ENCODE data around the gene CAPZA1.
"Not testable (repeated sequence)": the region's sequence is repeated elsewhere in the genome, so short reads cannot be mapped to it uniquely, and the experiment has no call there.

CAPZA1 gene

GRCh38 chr1:112626887-112627286, 7.3 kb downstream of the CAPZA1 start:
- no peak for DNase-seq (ENCODE audit: low read depth in 2 of 3, low spot score in 1 of 3)

DNA sequence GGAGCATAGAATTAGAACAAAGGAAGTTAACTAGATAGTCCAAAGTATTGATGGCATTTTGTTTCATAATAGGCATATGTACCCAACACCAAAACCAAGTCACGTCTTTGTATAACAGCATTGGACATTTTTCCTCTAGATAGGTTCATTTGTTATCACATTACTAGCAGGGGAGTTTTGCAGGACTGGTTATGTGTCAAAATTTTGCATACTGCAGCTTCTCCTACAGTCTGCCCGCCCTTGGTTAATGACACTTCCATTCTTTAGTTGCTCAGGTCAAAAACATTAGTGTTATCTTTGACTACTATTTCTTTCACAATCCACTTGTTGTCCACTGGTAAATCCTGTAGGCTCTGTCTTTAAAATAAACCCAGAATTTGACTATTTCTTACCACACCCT, 8.9 kb downstream of the CAPZA1 start:
- no peak for DNase-seq (ENCODE audit: low read depth in 2 of 3, low spot score in 1 of 3)

DNA sequence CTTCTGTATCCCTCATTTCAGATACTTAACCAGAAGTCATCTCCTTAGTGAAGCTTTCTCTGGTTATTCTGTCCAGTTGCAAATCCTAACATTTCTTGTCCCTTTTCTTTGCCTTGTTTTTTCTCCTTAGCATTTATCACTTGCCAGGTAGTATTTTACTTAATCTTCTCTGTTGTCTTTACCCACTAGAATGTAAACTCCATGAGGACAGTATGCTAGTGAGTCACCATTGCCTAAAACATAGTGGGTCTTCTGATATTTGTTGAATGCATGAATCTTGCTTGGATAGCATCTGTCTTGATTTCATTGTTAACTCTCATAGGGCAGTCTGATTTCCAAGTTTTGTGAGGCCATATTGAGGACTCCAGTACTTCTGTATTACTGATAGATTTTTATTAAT, 9.6 kb downstream of the CAPZA1 start:
- DNase-seq (ENCODE audit: low read depth in 2 of 3, low spot score in 1 of 3): no peak

GRCh38 chr1:112633628-112634027, 14.0 kb downstream of the CAPZA1 start:
- DNase-seq (ENCODE audit: low read depth in 2 of 3, low spot score in 1 of 3): no peak

GRCh38 chr1:112634367-112634766, 14.7 kb downstream of the CAPZA1 start:
- no peak for DNase-seq (ENCODE audit: low read depth in 2 of 3, low spot score in 1 of 3)

DNA sequence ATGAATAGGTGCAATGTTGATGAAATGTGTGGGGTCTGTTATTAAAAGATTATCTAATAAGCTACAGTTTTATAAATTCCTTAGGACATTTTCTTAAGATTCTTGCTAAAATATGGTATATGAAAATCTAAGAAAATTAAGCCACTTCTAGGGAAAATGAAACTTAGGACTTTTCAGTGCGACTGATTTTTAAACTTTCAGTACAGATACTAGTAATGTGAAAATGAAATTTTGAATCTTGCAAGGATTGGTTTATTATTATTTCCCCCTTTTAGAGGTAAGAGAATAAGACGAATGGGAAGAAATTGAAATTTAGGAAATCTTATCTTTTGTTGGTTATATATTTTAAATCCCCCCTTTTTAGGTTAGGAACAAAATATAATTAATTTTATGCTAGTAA, 16.4 kb downstream of the CAPZA1 start:
- DNase-seq (ENCODE audit: low read depth in 2 of 3, low spot score in 1 of 3): no peak

DNA sequence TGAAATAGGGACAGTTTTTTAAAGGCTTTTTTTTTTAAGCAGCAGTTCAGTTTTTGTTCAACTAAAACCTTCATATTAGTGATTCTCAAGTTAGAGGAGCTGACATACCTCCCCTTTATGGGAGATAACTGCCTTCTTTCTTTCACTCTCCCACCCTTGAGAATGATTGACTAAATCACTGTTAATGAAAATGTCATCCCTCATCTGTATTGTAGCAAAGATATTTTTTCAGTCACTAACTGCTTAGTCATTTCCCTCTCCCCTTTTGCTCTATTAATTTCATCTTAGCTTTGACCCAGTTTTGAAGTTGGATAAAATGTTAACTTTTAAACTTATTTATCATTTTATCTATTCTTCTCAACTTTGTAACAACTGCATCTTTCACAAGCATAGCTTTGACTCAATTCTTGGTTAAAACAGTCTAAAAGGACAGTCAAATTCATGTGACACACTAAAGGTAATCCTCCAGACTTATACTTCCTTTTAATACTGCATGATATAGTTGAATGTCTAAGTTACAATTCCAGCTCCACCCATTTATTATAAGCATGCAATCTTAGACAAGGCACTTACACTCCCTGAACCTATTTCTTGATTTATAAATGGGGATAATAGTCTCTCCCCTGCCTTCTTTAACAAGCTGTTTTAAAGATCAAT, 17.1 kb downstream of the CAPZA1 start:
- no peak for DNase-seq (ENCODE audit: low read depth in 2 of 3, low spot score in 1 of 3)

DNA sequence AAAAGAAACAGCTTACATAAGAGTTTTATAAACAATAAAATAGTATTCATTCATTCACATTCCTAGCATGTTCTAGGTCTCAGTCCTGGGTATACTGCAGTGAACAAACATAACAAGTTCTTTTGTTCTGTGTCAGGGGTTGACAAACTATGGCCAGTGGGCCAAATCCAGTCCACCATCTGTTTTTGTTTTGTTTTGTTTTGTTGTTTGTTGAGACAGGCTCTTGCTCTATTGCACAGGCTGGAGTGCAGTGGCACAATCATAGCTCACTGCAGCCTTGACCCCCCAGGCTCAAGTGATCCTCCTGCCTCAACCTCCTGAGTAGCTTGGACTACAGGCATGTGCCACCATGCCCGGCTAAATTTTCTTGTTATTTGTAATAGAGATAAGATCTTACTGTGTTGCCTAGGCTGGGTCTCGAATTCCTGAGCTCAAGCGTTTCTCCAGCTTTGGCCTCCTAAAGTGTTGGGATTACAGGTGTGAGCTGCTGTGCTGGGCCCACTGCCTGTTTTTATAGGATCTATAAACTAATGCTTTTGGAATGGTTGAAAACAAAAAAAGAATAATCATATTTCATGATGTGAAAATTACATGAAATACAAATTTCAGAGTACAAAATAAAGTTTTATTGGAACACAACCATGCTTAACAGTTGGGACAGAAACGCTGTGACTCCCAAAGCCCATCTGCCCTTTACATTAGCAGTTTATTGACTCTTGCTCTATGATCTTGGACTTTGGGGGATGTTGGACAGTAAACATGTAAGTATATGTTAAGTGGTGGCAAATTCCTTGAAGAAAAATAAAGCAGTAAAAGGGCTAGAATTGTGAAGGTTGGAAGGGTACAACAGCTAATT, 17.9 kb downstream of the CAPZA1 start:
- no peak for DNase-seq (ENCODE audit: low read depth in 2 of 3, low spot score in 1 of 3)

- DNase-seq (ENCODE audit: low read depth in 2 of 3, low spot score in 1 of 3): no peak
These were observed 18.4 kb downstream of the CAPZA1 start for GRCh38 chr1:112638110-112638428.

- not testable (repeated sequence) for DNase-seq (ENCODE audit: low read depth in 2 of 3, low spot score in 1 of 3)
These were observed 20.8 kb downstream of the CAPZA1 start for GRCh38 chr1:112640437-112640836.

GRCh38 chr1:112643080-112643479, 23.4 kb downstream of the CAPZA1 start:
- no peak for DNase-seq (ENCODE audit: low read depth in 2 of 3, low spot score in 1 of 3)

DNA sequence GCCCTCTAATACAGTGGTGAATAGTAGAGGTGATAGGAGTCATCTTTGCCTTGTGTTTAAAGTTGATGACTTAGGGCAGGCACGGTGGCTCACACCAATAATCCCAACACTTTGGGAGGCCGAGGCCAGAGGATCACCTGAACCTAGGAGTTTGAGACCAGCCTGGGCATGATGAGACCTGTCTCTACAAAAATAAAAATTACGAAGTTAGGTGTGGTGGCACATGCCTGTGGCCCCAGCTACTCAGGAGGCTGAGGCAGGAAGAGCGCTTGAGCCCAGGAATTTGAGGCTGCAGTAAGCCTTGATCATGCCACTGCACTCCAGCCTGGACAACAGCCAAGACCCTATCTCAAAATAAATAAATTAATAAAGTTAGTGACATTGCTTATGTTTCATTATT, 26.6 kb downstream of the CAPZA1 start:
- DNase-seq (ENCODE audit: low read depth in 2 of 3, low spot score in 1 of 3): no peak

GRCh38 chr1:112651205-112651604, 31.6 kb downstream of the CAPZA1 start:
- no peak for DNase-seq (ENCODE audit: low read depth in 2 of 3, low spot score in 1 of 3)

GRCh38 chr1:112665857-112666256, 46.2 kb downstream of the CAPZA1 start:
- DNase-seq (ENCODE audit: low read depth in 2 of 3, low spot score in 1 of 3): no peak

DNA sequence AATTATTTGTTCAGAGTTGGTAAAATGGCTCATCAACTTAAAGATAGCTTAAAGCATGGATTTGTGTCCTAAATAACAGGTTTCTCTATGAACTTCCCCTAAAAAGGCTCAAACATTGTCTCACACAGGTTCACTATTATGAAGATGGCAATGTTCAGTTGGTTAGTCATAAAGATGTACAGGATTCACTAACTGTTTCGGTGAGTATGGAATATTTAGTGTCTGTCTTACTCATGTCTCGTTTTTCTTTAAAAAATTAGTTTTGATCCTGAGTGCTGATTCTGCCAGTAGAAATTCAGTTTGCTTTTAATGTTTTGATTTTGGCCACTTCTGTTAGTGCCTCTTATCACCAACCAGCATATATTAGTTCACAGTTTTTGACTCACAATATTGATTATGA, 47.3 kb downstream of the CAPZA1 start:
- no peak for DNase-seq (ENCODE audit: low read depth in 2 of 3, low spot score in 1 of 3)

DNA sequence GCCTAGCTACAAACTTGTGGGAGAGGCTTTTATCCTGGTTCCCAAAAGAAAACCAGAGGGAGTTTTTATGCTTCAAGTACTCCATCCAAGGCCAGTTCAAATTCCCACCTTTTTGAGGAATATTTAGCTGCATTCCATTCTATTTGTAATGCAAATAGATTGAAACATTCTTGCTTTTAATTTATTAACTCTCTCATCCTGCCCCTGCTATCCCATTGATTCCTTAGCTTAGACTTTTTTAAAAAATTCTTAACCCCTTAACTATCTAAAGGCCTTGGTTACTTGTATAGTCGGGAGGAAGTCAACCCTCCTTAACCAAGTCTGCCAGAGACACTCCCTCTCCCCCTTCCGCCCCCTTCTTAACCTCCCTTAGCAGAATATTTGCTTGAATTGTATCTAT, 52.4 kb downstream of the CAPZA1 start:
- no peak for DNase-seq (ENCODE audit: low read depth in 2 of 3, low spot score in 1 of 3)

GRCh38 chr1:112672842-112673241, 53.2 kb downstream of the CAPZA1 start:
- no peak for DNase-seq (ENCODE audit: low read depth in 2 of 3, low spot score in 1 of 3)

- DNase-seq (ENCODE audit: low read depth in 2 of 3, low spot score in 1 of 3): no peak
These were observed 54.2 kb downstream of the CAPZA1 start for GRCh38 chr1:112673592-112674439.

GRCh38 chr1:112674440-112674985, 54.9 kb downstream of the CAPZA1 start, which contains the start of gene MOV10:
MOV10 (plus strand) TSS chr1:112674659; CDS start chr1:112674913, 254 bp downstream.
- peak; percentile 37 to 59 (median 42) for DNase-seq (ENCODE audit: low read depth in 2 of 3, low spot score in 1 of 3)

DNA sequence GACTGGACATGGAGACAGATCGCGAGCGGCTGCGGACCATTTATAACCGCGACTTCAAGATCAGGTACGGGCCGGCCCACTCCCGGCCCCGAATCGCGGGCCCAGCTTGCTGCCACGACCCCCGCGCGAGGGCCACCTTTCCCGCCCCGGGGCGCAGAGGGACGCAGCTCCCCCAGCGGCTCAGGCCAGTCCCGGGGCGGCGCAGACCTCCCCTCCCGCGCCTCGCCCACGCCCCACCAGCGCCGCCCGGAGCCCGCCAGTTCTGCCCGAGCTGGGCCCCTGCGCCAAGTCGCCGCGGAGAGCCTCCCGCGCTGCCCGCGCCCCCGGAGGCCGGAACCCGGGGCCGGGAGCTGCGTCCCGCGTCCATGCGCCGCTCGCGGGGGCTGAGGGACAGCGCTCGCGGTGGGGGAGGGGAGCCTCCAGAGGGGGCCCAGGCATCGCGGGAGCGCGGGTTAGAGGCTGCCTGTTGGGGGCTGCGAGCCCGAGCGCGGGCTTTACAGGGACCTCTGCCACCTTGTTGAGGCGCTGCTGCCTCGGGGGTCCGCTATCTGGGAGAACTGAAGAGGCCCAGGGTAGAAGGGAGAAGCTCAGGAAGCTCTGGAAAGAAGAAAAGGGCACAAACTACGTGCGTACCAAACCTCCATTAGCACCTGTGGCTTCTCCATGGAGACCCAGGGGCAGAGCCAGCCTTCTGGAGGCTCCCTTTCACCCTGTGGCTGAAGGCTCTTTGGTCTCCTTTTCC, 55.5 kb downstream of the CAPZA1 start:
- peak in 2 of 3 donors; percentile 21 to 31 for DNase-seq (ENCODE audit: low read depth in 2 of 3, low spot score in 1 of 3)
